ENCODE data around the gene MFSD2A. TPM values are rescaled to one million over a fixed set of nuclear protein-coding genes. Genes with fewer than 3 reads are reported as not detected.
A peak's percentile ranks its signal among the peaks of the same experiment; 100 is the strongest.

The MFSD2A gene
- total RNA-seq, 1 donor from 2014 or later: 0.22 TPM

DNA sequence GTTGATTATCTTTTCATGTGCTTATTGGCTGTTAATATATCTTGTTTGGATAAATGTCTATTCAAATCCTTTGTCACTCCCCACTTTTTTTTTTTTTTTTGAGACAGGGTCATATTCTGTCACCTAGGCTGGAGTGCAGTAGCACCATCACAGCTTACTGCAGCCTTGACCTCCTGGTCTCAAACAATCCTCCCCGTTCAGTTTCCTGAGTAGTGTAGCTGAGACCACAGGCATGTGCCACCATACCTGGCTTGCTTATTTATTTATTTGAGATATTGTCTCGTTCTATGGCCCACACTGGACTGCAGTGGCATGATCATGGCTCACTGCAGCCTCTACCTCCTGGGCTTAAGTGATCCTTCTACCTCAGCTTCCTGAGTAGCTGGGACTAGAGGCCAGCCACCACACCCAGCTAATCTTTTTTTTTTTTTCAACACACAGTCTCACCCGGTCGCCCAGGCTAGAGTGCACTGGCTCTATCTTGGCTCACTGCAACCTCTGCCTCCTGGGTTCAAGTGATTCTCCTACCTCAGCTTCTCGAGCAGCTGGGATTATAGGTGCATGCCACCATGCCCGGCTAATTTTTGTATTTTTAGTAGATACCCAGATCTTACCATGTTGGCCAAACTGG is 39.3 kb upstream of the MFSD2A start:
- intact Hi-C loops (cut with micrococcal nuclease): no loop called here
- no peak overlapping the region for H3K4me3 ChIP-seq
- no peaks in the 10 kb centered on the region for H3K9me3 ChIP-seq (replicated peaks)
- no peak for DNase-seq
- peaks cover 31% of the 10 kb centered on the region for H3K27me3 ChIP-seq (ENCODE audit: low read depth)
- no peaks in the 10 kb centered on the region for H3K4me1 ChIP-seq
- no peak overlapping the region for H3K27ac ChIP-seq (replicated peaks)
- TF ChIP-seq, protein P1, sequence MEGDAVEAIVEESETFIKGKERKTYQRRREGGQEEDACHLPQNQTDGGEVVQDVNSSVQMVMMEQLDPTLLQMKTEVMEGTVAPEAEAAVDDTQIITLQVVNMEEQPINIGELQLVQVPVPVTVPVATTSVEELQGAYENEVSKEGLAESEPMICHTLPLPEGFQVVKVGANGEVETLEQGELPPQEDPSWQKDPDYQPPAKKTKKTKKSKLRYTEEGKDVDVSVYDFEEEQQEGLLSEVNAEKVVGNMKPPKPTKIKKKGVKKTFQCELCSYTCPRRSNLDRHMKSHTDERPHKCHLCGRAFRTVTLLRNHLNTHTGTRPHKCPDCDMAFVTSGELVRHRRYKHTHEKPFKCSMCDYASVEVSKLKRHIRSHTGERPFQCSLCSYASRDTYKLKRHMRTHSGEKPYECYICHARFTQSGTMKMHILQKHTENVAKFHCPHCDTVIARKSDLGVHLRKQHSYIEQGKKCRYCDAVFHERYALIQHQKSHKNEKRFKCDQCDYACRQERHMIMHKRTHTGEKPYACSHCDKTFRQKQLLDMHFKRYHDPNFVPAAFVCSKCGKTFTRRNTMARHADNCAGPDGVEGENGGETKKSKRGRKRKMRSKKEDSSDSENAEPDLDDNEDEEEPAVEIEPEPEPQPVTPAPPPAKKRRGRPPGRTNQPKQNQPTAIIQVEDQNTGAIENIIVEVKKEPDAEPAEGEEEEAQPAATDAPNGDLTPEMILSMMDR (IDR thresholded peaks at IDR 0.05; ENCODE audit: borderline replicate concordance): no peak
- H3K36me3 ChIP-seq: no peaks in the 10 kb centered on the region

DNA sequence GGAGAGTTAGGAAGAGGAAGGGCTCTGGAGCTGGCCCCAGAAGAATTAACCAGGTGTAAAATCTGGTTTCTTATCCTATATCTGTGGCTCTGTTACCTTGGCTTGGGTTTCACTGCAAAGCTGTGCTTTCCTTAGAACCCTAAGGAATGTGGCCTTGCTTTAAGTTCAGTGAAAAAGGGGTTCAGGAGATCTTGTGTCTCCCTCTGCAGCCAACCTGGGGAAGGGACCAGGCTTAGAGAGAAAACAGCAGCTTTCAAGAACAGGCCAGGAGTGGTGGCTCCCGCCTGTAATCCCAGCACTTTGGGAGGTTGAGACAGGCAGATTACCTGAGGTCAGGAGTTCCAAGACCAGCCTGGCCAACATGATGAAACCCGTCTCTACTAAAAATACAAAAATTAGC is 37.1 kb upstream of the MFSD2A start:
- TF ChIP-seq, protein P1 (IDR thresholded peaks at IDR 0.05; ENCODE audit: borderline replicate concordance): no peak
- no peak overlapping the region for H3K27ac ChIP-seq (replicated peaks)
- no peak for DNase-seq
- no peak overlapping the region for H3K4me3 ChIP-seq
- H3K36me3 ChIP-seq: no peaks in the 10 kb centered on the region
- intact Hi-C loops (cut with micrococcal nuclease): no loop called here
- H3K27me3 ChIP-seq (ENCODE audit: low read depth): peaks cover 32% of the 10 kb centered on the region
- no peaks in the 10 kb centered on the region for H3K9me3 ChIP-seq (replicated peaks)
- H3K4me1 ChIP-seq: peaks cover 4% of the 10 kb centered on the region

- intact Hi-C loops (cut with micrococcal nuclease): no loop called here
- H3K4me1 ChIP-seq: peaks cover 4% of the 10 kb centered on the region
These were observed 35.4 kb upstream of the MFSD2A start for GRCh38 chr1:39919545-39919944.

GRCh38 chr1:39922251-39922688 is 32.7 kb upstream of the MFSD2A start:
- no peak for DNase-seq
- intact Hi-C loops (cut with micrococcal nuclease): no loop called here
- Histone ChIP-seq H3K36me3 (no peaks in the 10 kb centered on the region), H3K27ac (replicated peaks) (no peak overlapping the region), H3K27me3 (ENCODE audit: low read depth) (peaks cover 27% of the 10 kb centered on the region), H3K4me3 (no peak overlapping the region), H3K4me1 (peaks cover 15% of the 10 kb centered on the region), H3K9me3 (replicated peaks) (no peaks in the 10 kb centered on the region)
- TF ChIP-seq, protein P1 (IDR thresholded peaks at IDR 0.05; ENCODE audit: borderline replicate concordance): no peak

More at GRCh38 chr1:39919545-39919944, 35.4 kb upstream of the MFSD2A start:
- no peaks in the 10 kb centered on the region for H3K36me3 ChIP-seq
- no peak for DNase-seq
- H3K4me3 ChIP-seq: no peak overlapping the region
- TF ChIP-seq, protein P1 (IDR thresholded peaks at IDR 0.05; ENCODE audit: borderline replicate concordance): peak; percentile 57
- H3K27me3 ChIP-seq (ENCODE audit: low read depth): peaks cover 38% of the 10 kb centered on the region
- H3K27ac ChIP-seq (replicated peaks): no peak overlapping the region
- no peaks in the 10 kb centered on the region for H3K9me3 ChIP-seq (replicated peaks)

GRCh38 chr1:39925721-39926342 is 29.1 kb upstream of the MFSD2A start:
- intact Hi-C loops (cut with micrococcal nuclease): no loop called here
- Histone ChIP-seq H3K4me1 (peaks cover 20% of the 10 kb centered on the region), H3K4me3 (no peak overlapping the region), H3K27ac (replicated peaks) (no peak overlapping the region), H3K9me3 (replicated peaks) (no peaks in the 10 kb centered on the region), H3K27me3 (ENCODE audit: low read depth) (peaks cover 23% of the 10 kb centered on the region), H3K36me3 (no peaks in the 10 kb centered on the region)
- no peak for DNase-seq
- TF ChIP-seq, protein P1 (IDR thresholded peaks at IDR 0.05; ENCODE audit: borderline replicate concordance): no peak
